Heart left ventricle (tissue), 16 donors: ENCODE results near the gene GANAB. TPM values are rescaled to one million over a fixed set of nuclear protein-coding genes. Genes with fewer than 3 reads are reported as not detected.

Experiments used
- ATAC-seq, 4 donors: fragments of 200-7000 bp; cut with Tn5 transposase; one replicate each; pipeline ENCODE4 v1.9.1; 2020 to 2022; ENCODE audit warnings: moderate library complexity in 4 of 4, mild to moderate bottlenecking in 3 of 4, moderate number of reproducible peaks in 1 of 4
- DNase-seq, 5 donors: peaks; one replicate each; pipeline ENCODE4 v3.0.0-alpha.2; 2020
- H3K27ac ChIP-seq, 12 donors: fragments of 200-600 bp; sonication (generic) in 4 of 12; one replicate each; pipeline versions ENCODE4 v1.5.0 to v1.8.0; 2016 to 2022; ENCODE audit warnings: mild to moderate bottlenecking in 2 of 12
- H3K27me3 ChIP-seq, 9 donors: fragments of 200-600 bp; sonication (generic) in 2 of 9; one replicate each; pipeline versions ENCODE4 v1.5.1 to v1.8.0; 2016 to 2022; ENCODE audit warnings: mild to moderate bottlenecking in 3 of 9
- H3K36me3 ChIP-seq, 9 donors: fragments of 200-600 bp; sonication (generic) in 2 of 9; one replicate each; pipeline versions ENCODE4 v1.5.0 to v1.8.0; 2018 to 2022; ENCODE audit warnings: mild to moderate bottlenecking in 2 of 9
- H3K4me1 ChIP-seq, 12 donors: fragments of 200-600 bp; sonication (generic) in 4 of 12; one replicate each; pipeline versions ENCODE4 v1.5.0 to v1.8.0; 2016 to 2022; ENCODE audit warnings: mild to moderate bottlenecking in 3 of 12
- H3K4me3 ChIP-seq, 12 donors: fragments of 200-600 bp; sonication (generic) in 4 of 12; one replicate each; pipeline versions ENCODE4 v1.5.0 to v1.8.0; 2017 to 2022; ENCODE audit warnings: mild to moderate bottlenecking in 9 of 12, moderate library complexity in 4 of 12
- H3K9me3 ChIP-seq, 12 donors: fragments of 200-600 bp; sonication (generic) in 4 of 12; one replicate each; pipeline versions ENCODE4 v1.5.0 to v1.8.0; 2016 to 2022; ENCODE audit warnings: mild to moderate bottlenecking in 1 of 12
- CTCF ChIP-seq, 12 donors: fragments of 200-600 bp; sonication (generic) in 4 of 12; IDR thresholded peaks; one replicate each; pipeline versions ENCODE4 v1.5.0 to v1.8.0; 2018 to 2022; ENCODE audit warnings: antibody characterized with exemption in 12 of 12, mild to moderate bottlenecking in 5 of 12
- POLR2A ChIP-seq, 2 donors: fragments of 450-650 bp; IDR thresholded peaks; one replicate each; pipeline ENCODE4 v1.6.1; 2017; ENCODE audit warnings: antibody characterized with exemption in 2 of 2, mild to moderate bottlenecking in 2 of 2, moderate library complexity in 2 of 2
- WGBS, 4 donors: extraction: QIAGEN DNeasy Blood & Tissue Kit in 2 of 4; methylation state at CpG; one replicate each; pipeline versions ENCODE4 v1.1.5 to v1.1.7; 2013 to 2018; 5-methylcytosine and 5-hydroxymethylcytosine counted together
- intact Hi-C, 10 donors: fragments of 100-400 bp; cut with DNase I; formaldehyde crosslinking; loops; one replicate each; pipeline versions ENCODE4 v1.11.1 to v1.14.2; 2022
- polyA plus RNA-seq, 2 donors: library from polyadenylated mRNA; stranded (reverse); fragments of 200-250 nt; gene quantifications; one replicate each; pipeline ENCODE4 v1.2.3, GENCODE V29; 2013
- total RNA-seq, 9 donors: library from RNA; depleted of rRNA in 2 of 9; stranded (reverse); fragments of >200 nt in 2 of 9; fragmentation: NEBNext Ultra II Directional in 3 of 9; extraction: Animal tissue kit (Norgen Biotek cat#: 25700) in 3 of 9; gene quantifications; one replicate each; pipeline versions ENCODE4 v1.1.0 to v1.2.4, GENCODE V29; 2016 to 2023
- donor health status: ischemic (EF 13 %, LVEDD 7.1; RV severe dilation, severe dysfunction).
- donor health status: healthy with polysubstance abuse.
- donor health status: DM: no; HTN: yes; CAD: no.
- donor health status: DM: no; HTN: no; CAD: no.
- donor health status: ischemic (EF 25% LVEDD 6.9; RV normal size, moderate dysfunction).
- donor health status: ischemic (EF 25% LVEDD 5.7; RV mildly dilated, moderate dysfunction).
- donor health status: healthy.
- donor health status: DM: yes; HTN: yes; CAD: no.
- donor health status: ischemic (EF 35%, LVEDD 5.7; RV mildly dilated, moderate dysfunction).
- donor health status: nonischemic (EF 11% LVEDD 7.7; RV severe dilation, severe dysfunction).
- donor health status: DM: yes; HTN: yes; CAD: no.
- donor health status: PGD.
- donor health status: ischemic (EF 29% LVEDD 5.4; RV normal size, mild dysfunction).
- donor health status: nonischemic (EF 23%, LVEDD 6.1; RV moderate dilation, normal function).

The GANAB gene
- total and polyA plus RNA-seq, 11 donors = 49.3 to 182 (median 99.1) TPM

GRCh38 chr11:62646825-62647608 is 604 bp upstream of the GANAB start:
- WGBS, 4 donors = 45 to 64% (median 55%) methylated on average over 20 to 32 of the region's 32 CpGs
- TF ChIP-seq POLR2A (IDR thresholded peaks at IDR 0.05) = no peak
- no peak for TF ChIP-seq CTCF (IDR thresholded peaks at IDR 0.05)
- DNase-seq (peak in 1 of 5 donors; percentile 56), ATAC-seq (peak; percentile 1 to 4 (median 2))
- Histone ChIP-seq H3K4me3 (peak overlapping the region in 9 of 12 donors; percentile 71 to 100 (median 89)), H3K27ac (peak overlapping the region in 6 of 12 donors; percentile 3 to 98 (median 78)), H3K36me3 (peaks cover 0 to 53% (median 47%) of the 10 kb centered on the region in 9 donors), H3K27me3 (no peaks in the 10 kb centered on the region), H3K4me1 (peaks cover 0 to 40% (median 28%) of the 10 kb centered on the region in 12 donors), H3K9me3 (no peaks in the 10 kb centered on the region)
- intact Hi-C loops = loop anchor here in 5 of 10 donors (1.0 to 5.0 kb wide), 3 partner anchors 18 to 35 kb away; partner anchors contain the start of genes EML3 (in 3 of the 5), ROM1 (in 3 of the 5), C11orf98 (in 1 of the 5) and CSKMT (in 1 of the 5)

- Histone ChIP-seq H3K4me3 (peak overlapping the region; percentile 63 to 100 (median 88)), H3K36me3 (peaks cover 0 to 54% (median 48%) of the 10 kb centered on the region in 9 donors), H3K27ac (peak overlapping the region in 11 of 12 donors; percentile 90 to 98 (median 95)), H3K9me3 (no peaks in the 10 kb centered on the region), H3K27me3 (no peaks in the 10 kb centered on the region), H3K4me1 (peaks cover 0 to 36% (median 22%) of the 10 kb centered on the region in 12 donors)
- ATAC-seq = no peak
- intact Hi-C loops = loop anchor here in 3 of 10 donors (5.0 kb wide), 1 partner anchor 33 kb away; the partner anchor contains the start of genes EML3 (in 3 of the 3) and ROM1 (in 3 of the 3)
- 14 to 17% (median 15%) methylated on average over 11 of the region's 11 CpGs for WGBS, 4 donors
- DNase-seq = peak in 1 of 5 donors; percentile 3
- TF ChIP-seq CTCF (IDR thresholded peaks at IDR 0.05) = no peak
- no peak for TF ChIP-seq POLR2A (IDR thresholded peaks at IDR 0.05)
These were observed 805 bp downstream of the GANAB start for GRCh38 chr11:62645671-62645945.

- no peak for DNase-seq
- Histone ChIP-seq H3K36me3 (peaks cover 0 to 53% (median 45%) of the 10 kb centered on the region in 9 donors), H3K9me3 (no peaks in the 10 kb centered on the region), H3K4me3 (no peak overlapping the region), H3K27me3 (no peaks in the 10 kb centered on the region), H3K4me1 (peaks cover 0 to 36% (median 22%) of the 10 kb centered on the region in 12 donors), H3K27ac (no peak overlapping the region)
- TF ChIP-seq POLR2A (IDR thresholded peaks at IDR 0.05) = no peak
- TF ChIP-seq CTCF (IDR thresholded peaks at IDR 0.05) = no peak
- intact Hi-C loops = no loop called here
- no peak for ATAC-seq
- 81 to 87% (median 85%) methylated on average over 8 of the region's 8 CpGs for WGBS, 4 donors
These were observed 2.2 kb downstream of the GANAB start for GRCh38 chr11:62644220-62644619.

- TF ChIP-seq CTCF (IDR thresholded peaks at IDR 0.05) = no peak
- TF ChIP-seq POLR2A (IDR thresholded peaks at IDR 0.05) = no peak
- DNase-seq (peak in 1 of 5 donors; percentile 21), ATAC-seq (peak in 1 of 4 donors; percentile 72)
- no peak overlapping the region for H3K4me3 ChIP-seq
- no peaks in the 10 kb centered on the region for H3K9me3 ChIP-seq
- H3K4me1 ChIP-seq = peaks cover 0 to 5% (median 0%) of the 10 kb centered on the region in 12 donors
- 57 to 71% (median 64%) methylated on average over 3 to 6 of the region's 6 CpGs for WGBS, 4 donors
- peaks cover 7 to 100% (median 100%) of the 10 kb centered on the region in 9 donors for H3K36me3 ChIP-seq
- no peak overlapping the region for H3K27ac ChIP-seq
- no peaks in the 10 kb centered on the region for H3K27me3 ChIP-seq
- intact Hi-C loops = no loop called here
These were observed 13.9 kb downstream of the GANAB start for GRCh38 chr11:62632492-62632891.
